Nephron progenitor cell (in vitro differentiated cells): ENCODE measurements around the gene TPCN2.
A peak's percentile ranks its signal among the peaks of the same experiment; 100 is the strongest.

Source experiments
- DNase-seq: peaks from one replicate; pipeline ENCODE4 v3.0.0; 2021
- H3K27ac Mint-ChIP-seq: 2 replicates; pipeline ENCODE4 v1.8.0; 2021; ENCODE audit warnings: mild to moderate bottlenecking, moderate library complexity, mixed read lengths
- H3K27me3 Mint-ChIP-seq: 2 replicates; pipeline ENCODE4 v1.8.0; 2021; ENCODE audit warnings: mild to moderate bottlenecking, low read depth, mixed read lengths; ENCODE audit not compliant: poor library complexity
- H3K36me3 Mint-ChIP-seq: 2 replicates; pipeline ENCODE4 v1.8.0; 2021; ENCODE audit warnings: low read depth, mixed read lengths
- H3K4me1 Mint-ChIP-seq: 2 replicates; pipeline ENCODE4 v1.8.0; 2021; ENCODE audit warnings: mixed read lengths
- H3K4me3 Mint-ChIP-seq: 2 replicates; pipeline ENCODE4 v1.8.0; 2021; ENCODE audit warnings: mild to moderate bottlenecking, moderate library complexity, mixed read lengths
- H3K9me3 Mint-ChIP-seq: 2 replicates; pipeline ENCODE4 v1.8.0; 2021; ENCODE audit warnings: mild to moderate bottlenecking, moderate library complexity, mixed read lengths
- TF ChIP-seq, protein P1 (sequence below): fragments of 200-600 bp; sonication (generic); IDR thresholded peaks from 2 replicates; pipeline ENCODE4 v1.5.0; 2021; ENCODE audit warnings: antibody characterized with exemption

TPCN2 gene

DNA sequence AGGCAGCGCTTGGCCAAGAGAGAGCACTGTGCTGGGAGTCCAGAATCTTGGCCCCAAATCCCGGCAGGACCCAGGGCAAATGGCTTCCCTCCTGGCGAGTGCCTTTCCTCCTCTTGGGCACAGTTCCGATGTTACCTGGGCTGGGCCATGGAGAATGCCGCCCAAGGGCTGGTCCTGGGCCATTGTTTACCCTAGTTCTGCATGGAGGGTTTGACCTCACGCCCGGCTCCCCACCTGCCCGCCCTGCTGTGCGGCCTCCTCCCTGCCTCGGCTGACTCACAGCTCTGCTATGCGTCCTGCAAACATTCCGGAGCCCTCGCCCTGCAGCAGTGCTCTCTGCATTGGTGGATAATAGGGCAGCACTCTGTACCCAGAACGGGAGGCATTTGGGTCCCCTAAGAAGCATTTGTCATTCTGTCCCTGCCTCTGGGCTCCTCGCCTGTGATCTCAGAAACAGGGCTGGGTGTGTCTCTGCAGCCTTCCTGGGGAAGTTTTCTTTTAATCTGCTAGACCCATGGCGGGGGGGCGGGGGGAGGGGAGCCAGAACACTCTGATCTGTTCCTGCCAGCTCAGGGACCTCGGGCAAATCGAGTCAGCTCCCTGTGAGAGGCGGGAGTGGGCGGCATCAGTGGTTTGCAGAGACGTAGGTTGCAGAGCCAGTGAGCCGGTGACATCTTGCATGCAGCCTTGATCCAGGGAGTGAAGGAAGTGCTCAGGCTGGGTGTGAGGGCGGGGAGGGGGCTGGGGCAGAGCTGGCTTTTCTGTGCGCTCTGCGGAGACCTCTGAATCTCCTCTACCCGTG lies 74.1 kb downstream of the TPCN2 start:
- H3K4me3 Mint-ChIP-seq = peak overlapping the region; percentile 44
- H3K27me3 Mint-ChIP-seq = no peaks in the 10 kb centered on the region
- H3K4me1 Mint-ChIP-seq = peaks cover 28% of the 10 kb centered on the region
- peak; percentile 61 for DNase-seq
- peaks cover under 1% of the 10 kb centered on the region for H3K36me3 Mint-ChIP-seq
- H3K9me3 Mint-ChIP-seq = peaks cover 13% of the 10 kb centered on the region
- TF ChIP-seq, protein P1, sequence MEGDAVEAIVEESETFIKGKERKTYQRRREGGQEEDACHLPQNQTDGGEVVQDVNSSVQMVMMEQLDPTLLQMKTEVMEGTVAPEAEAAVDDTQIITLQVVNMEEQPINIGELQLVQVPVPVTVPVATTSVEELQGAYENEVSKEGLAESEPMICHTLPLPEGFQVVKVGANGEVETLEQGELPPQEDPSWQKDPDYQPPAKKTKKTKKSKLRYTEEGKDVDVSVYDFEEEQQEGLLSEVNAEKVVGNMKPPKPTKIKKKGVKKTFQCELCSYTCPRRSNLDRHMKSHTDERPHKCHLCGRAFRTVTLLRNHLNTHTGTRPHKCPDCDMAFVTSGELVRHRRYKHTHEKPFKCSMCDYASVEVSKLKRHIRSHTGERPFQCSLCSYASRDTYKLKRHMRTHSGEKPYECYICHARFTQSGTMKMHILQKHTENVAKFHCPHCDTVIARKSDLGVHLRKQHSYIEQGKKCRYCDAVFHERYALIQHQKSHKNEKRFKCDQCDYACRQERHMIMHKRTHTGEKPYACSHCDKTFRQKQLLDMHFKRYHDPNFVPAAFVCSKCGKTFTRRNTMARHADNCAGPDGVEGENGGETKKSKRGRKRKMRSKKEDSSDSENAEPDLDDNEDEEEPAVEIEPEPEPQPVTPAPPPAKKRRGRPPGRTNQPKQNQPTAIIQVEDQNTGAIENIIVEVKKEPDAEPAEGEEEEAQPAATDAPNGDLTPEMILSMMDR = no peak
- no peak overlapping the region for H3K27ac Mint-ChIP-seq

DNA sequence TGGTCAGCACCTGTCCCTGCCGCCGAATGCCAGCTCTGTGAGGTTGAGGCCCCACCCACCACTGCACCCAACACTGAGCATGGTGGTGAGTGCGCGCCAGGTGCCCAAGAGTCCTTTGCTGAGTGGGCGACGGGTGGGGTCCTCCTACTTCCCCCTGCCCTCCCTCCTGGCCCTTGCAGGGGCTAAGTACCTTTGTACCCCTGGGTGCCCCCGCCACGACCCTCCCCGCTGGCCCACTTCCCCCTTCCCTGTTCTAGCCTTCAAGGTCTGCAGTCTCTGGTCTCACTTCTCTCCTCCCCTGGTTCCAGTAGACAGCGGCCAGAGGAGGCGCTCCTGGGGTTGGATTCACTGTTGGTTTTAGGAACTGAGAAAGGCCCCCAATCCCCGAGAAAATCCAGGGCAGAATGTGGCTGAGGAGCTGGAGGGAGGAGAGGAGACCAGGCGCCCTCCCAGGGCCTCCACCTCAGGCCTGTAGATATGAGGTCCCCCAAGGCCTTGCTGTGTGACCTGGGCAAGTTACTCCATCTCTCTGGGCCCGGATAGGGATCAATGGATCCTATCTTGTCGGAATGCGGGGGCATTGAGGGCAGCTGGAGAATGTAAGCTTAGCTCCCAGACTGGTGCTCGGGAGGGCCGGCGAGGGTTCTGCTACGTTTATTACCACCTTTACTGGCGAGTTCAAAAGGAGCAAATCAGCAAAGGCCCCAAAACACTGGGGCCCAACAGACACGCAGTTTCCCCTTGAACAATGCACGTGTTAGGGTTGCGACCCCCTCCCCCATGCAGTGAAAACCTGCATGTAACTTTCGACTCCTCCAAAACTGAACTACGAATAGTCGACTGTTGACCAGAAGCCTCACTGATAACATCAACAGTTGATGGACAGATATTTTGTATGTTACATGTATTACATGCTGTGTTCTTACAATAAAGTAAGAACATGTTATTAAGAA lies 75.1 kb downstream of the TPCN2 start:
- peaks cover 28% of the 10 kb centered on the region for H3K4me1 Mint-ChIP-seq
- H3K27ac Mint-ChIP-seq = no peak overlapping the region
- H3K4me3 Mint-ChIP-seq = no peak overlapping the region
- no peak for DNase-seq
- H3K27me3 Mint-ChIP-seq = no peaks in the 10 kb centered on the region
- TF ChIP-seq, protein P1 = no peak
- peaks cover 6% of the 10 kb centered on the region for H3K36me3 Mint-ChIP-seq
- peaks cover 22% of the 10 kb centered on the region for H3K9me3 Mint-ChIP-seq

DNA sequence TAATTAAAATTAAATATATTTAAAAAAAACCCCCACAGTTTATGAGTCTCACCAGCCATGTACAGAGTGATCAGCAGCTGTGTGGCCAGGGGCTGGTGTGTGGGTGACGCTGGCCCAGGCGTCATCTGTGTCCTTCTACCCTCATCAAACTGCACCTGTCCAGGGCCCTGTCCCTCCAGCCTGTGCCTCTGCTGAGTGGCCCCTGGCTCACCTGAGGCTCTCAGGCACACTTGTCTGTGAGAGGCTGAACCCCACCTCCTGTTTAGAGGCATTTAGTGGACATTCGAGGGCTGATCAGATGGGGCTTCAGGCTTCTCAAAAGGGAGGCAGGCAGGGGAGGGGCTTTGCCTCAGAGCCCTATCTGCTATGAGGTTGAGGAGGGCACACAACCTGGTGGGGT lies 77.1 kb downstream of the TPCN2 start:
- Mint-ChIP-seq H3K36me3 (peaks cover 6% of the 10 kb centered on the region), H3K4me1 (peaks cover 36% of the 10 kb centered on the region), H3K9me3 (peaks cover 19% of the 10 kb centered on the region), H3K27ac (no peak overlapping the region), H3K4me3 (no peak overlapping the region), H3K27me3 (no peaks in the 10 kb centered on the region)
- TF ChIP-seq, protein P1 = no peak
- no peak for DNase-seq

DNA sequence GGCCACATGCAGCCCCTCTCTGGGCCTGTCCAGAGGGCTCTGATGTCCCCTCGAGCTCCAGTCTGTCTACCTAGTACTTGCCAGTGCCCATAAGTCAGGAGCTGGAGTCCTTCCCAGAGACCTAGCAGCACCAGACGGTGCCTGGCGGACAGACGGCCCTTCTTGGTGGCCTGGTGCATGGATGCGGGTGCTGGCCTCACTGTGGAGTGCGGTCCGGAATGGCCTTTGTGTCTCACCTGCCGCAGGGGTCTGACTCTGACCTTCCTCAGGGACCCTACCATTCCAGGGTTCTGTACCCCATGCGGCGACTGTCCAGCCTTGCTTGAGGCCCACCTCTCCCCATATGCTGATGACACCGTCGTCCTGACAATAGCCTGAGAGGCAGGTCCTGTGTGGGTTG lies 77.6 kb downstream of the TPCN2 start:
- H3K36me3 Mint-ChIP-seq = peaks cover 6% of the 10 kb centered on the region
- peaks cover 39% of the 10 kb centered on the region for H3K4me1 Mint-ChIP-seq
- H3K27me3 Mint-ChIP-seq = no peaks in the 10 kb centered on the region
- H3K27ac Mint-ChIP-seq = no peak overlapping the region
- TF ChIP-seq, protein P1 = no peak
- H3K9me3 Mint-ChIP-seq = peaks cover 19% of the 10 kb centered on the region
- DNase-seq = no peak
- H3K4me3 Mint-ChIP-seq = no peak overlapping the region

DNA sequence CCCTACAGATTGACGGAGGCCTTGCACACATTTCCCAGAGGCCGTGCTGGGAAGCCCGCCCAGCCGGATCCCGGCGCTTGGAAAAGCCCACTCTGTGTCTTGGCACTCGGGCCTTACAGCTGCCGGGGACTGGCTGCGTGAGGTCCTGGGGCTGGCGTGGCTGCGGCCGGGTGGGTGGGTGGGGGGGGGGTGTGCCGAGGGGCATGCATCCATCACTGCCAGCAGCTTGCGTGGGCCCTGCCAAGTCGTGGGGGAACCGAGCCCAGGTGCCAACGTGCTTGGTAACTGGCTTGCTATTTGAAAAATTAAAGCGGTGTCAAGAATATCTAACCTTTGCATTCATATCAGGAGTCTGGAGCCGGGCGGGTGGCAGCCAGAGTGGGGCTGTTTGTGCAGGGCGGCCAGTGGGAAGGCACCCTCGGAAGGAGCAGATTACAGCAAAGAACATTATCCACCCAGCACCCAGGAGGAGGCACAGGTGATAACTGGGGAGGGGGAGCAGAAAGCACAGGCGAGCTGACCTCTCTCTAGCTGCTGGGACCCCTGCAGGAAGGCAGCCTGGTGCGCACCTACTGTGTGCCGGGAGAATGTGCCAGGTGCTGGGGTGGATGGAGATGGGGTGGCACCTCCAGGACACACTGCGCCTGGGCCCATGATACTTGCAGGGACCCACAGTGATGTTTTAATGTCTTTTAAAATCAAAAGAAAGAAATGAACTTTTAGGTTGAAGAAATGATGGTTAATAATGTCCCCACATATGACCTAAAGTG lies 78.5 kb downstream of the TPCN2 start:
- peaks cover 41% of the 10 kb centered on the region for H3K4me1 Mint-ChIP-seq
- no peak overlapping the region for H3K4me3 Mint-ChIP-seq
- TF ChIP-seq, protein P1 = no peak
- peaks cover 19% of the 10 kb centered on the region for H3K9me3 Mint-ChIP-seq
- H3K27me3 Mint-ChIP-seq = no peaks in the 10 kb centered on the region
- peaks cover 6% of the 10 kb centered on the region for H3K36me3 Mint-ChIP-seq
- no peak overlapping the region for H3K27ac Mint-ChIP-seq
- no peak for DNase-seq
